Neural cell (in vitro differentiated cells): Measurements from ENCODE around the gene EHHADH. TPM values are rescaled to one million over a fixed set of nuclear protein-coding genes. Genes with fewer than 3 reads are reported as not detected.

ENCODE experiments used
- H2AFZ ChIP-seq: fragments of 200-600, 300-800 bp; sonication (generic), shearing (Covaris generic); 2 replicates; pipeline ENCODE4 v1.6.0; 2014; ENCODE audit warnings: low read depth, mild to moderate bottlenecking, antibody characterized with exemption, low read length, moderate library complexity
- H3F3A ChIP-seq: fragments of 200-600 bp; shearing (Covaris generic); 2 replicates; pipeline ENCODE4 v1.6.1; 2016; ENCODE audit warnings: mild to moderate bottlenecking, moderate library complexity, mixed read lengths, antibody characterized with exemption, low read length; ENCODE audit not compliant: insufficient read depth, poor library complexity, severe bottlenecking
- H3K27ac ChIP-seq: fragments of 200-600, 300-800 bp; sonication (generic), shearing (Covaris generic); 2 replicates; pipeline ENCODE4 v1.5.1; 2014; ENCODE audit warnings: mild to moderate bottlenecking, low read length, moderate library complexity
- H3K27me3 ChIP-seq: fragments of 300-800, 200-600 bp; sonication (generic), shearing (Covaris generic); 2 replicates; pipeline ENCODE4 v1.6.0; 2014; ENCODE audit warnings: mild to moderate bottlenecking, low read depth, low read length, moderate library complexity; ENCODE audit not compliant: insufficient read depth
- H3K36me3 ChIP-seq: fragments of 300-800, 200-600 bp; sonication (generic), shearing (Covaris generic); 2 replicates; pipeline ENCODE4 v1.5.1; 2014; ENCODE audit warnings: mild to moderate bottlenecking, antibody characterized with exemption, low read length, moderate library complexity; ENCODE audit not compliant: insufficient read depth
- H3K4me2 ChIP-seq: fragments of 300-800, 200-600 bp; sonication (generic), shearing (Covaris generic); 2 replicates; pipeline ENCODE4 v1.6.0; 2014; ENCODE audit warnings: mild to moderate bottlenecking, low read length
- H3K4me3 ChIP-seq: fragments of 300-800, 200-600 bp; sonication (generic), shearing (Covaris generic); 2 replicates; pipeline ENCODE4 v1.5.1; 2014; ENCODE audit warnings: mild to moderate bottlenecking, low read length, moderate library complexity
- H3K79me2 ChIP-seq: fragments of 200-600 bp; shearing (Covaris generic); replicated peaks from 2 replicates; pipeline ENCODE4 v1.6.0; 2014; ENCODE audit warnings: mild to moderate bottlenecking, low read length, moderate library complexity; ENCODE audit not compliant: insufficient read depth
- H3K9ac ChIP-seq: fragments of 300-800, 200-600 bp; sonication (generic), shearing (Covaris generic); 2 replicates; pipeline ENCODE4 v1.6.1; 2016; ENCODE audit warnings: mild to moderate bottlenecking, low read length, mixed read lengths
- H3K9me2 ChIP-seq: fragments of 200-600 bp; shearing (Covaris generic); 2 replicates; pipeline ENCODE4 v1.6.1; 2016; ENCODE audit warnings: mild to moderate bottlenecking, low read length, mixed read lengths; ENCODE audit not compliant: insufficient read depth
- H3K9me3 ChIP-seq: fragments of 200-600, 300-800 bp; sonication (generic), shearing (Covaris generic); 2 replicates; pipeline ENCODE4 v1.6.1; 2016; ENCODE audit warnings: mild to moderate bottlenecking, mixed run types, low read length, moderate library complexity, mixed read lengths
- H4K20me1 ChIP-seq: fragments of 200-600 bp; shearing (Covaris generic); 2 replicates; pipeline ENCODE4 v1.6.1; 2016; ENCODE audit warnings: mild to moderate bottlenecking, mixed run types; ENCODE audit not compliant: insufficient read depth
- CTCF ChIP-seq: fragments of 450-650 bp; IDR thresholded peaks from 2 replicates; pipeline ENCODE4 v1.5.1; 2014; ENCODE audit warnings: antibody characterized with exemption, mild to moderate bottlenecking, moderate library complexity; ENCODE audit not compliant: poor library complexity, severe bottlenecking
- EP300 ChIP-seq: fragments of 450-650 bp; conservative IDR thresholded peaks from 2 replicates; pipeline ENCODE4 v1.6.1; 2014; ENCODE audit warnings: antibody characterized with exemption, mild to moderate bottlenecking, moderate library complexity; ENCODE audit not compliant: poor library complexity, severe bottlenecking
- EZH2 ChIP-seq: fragments of 200-600, 300-800 bp; shearing (Covaris generic), sonication (generic); IDR thresholded peaks from 2 replicates; pipeline ENCODE4 v1.6.1; 2014; ENCODE audit warnings: antibody characterized with exemption, low read length, borderline replicate concordance, mild to moderate bottlenecking; ENCODE audit not compliant: insufficient read depth, poor library complexity, severe bottlenecking
- MXI1 ChIP-seq: fragments of 450-650 bp; conservative IDR thresholded peaks from 2 replicates; pipeline ENCODE4 v1.6.1; 2014; ENCODE audit warnings: antibody characterized with exemption, mild to moderate bottlenecking; ENCODE audit not compliant: poor library complexity, severe bottlenecking
- POLR2AphosphoS5 ChIP-seq: IDR thresholded peaks from 2 replicates; pipeline ENCODE4 v1.6.1; 2012
- RAD21 ChIP-seq: fragments of 450-650 bp; conservative IDR thresholded peaks from 2 replicates; pipeline ENCODE4 v1.6.1; 2014; ENCODE audit warnings: antibody characterized with exemption, mild to moderate bottlenecking, moderate library complexity
- REST ChIP-seq: IDR thresholded peaks from 2 replicates; pipeline ENCODE4 v1.6.1; 2012; ENCODE audit warnings: borderline replicate concordance
- SMC3 ChIP-seq: fragments of 450-650 bp; conservative IDR thresholded peaks from 2 replicates; pipeline ENCODE4 v1.6.1; 2014; ENCODE audit warnings: antibody characterized with exemption, mild to moderate bottlenecking, moderate library complexity; ENCODE audit not compliant: poor library complexity
- polyA plus RNA-seq: library from polyadenylated mRNA; depleted of rRNA; stranded (reverse); fragments of >200 nt; gene quantifications from 2 replicates; pipeline ENCODE4 v1.2.3, GENCODE V29; 2014

Gene EHHADH
- polyA plus RNA-seq, 1 donor from 2014 or later, result 2.0 TPM

GRCh38 chr3:185161761-185162160 is 92.1 kb downstream of the EHHADH start:
- Histone ChIP-seq H3K79me2 (no peaks in the 10 kb centered on the region), H2AFZ (no peak overlapping the region), H3K27ac (no peak overlapping the region), H3K27me3 (no peaks in the 10 kb centered on the region), H3K9me3 (no peaks in the 10 kb centered on the region), H3F3A (no peaks in the 10 kb centered on the region), H3K4me2 (no peak overlapping the region), H3K36me3 (no peaks in the 10 kb centered on the region), H3K9me2 (no peaks in the 10 kb centered on the region), H3K9ac (no peak overlapping the region), H4K20me1 (no peaks in the 10 kb centered on the region), H3K4me3 (no peak overlapping the region)
- TF ChIP-seq MXI1 (no peak), REST (no peak), SMC3 (no peak), CTCF (no peak), RAD21 (no peak), EP300 (no peak), EZH2 (no peak)

- Histone ChIP-seq H3K27me3 (no peaks in the 10 kb centered on the region), H4K20me1 (no peaks in the 10 kb centered on the region), H3K9me3 (no peaks in the 10 kb centered on the region), H3K9ac (no peak overlapping the region), H2AFZ (no peak overlapping the region), H3K27ac (no peak overlapping the region), H3K4me2 (no peak overlapping the region), H3F3A (no peaks in the 10 kb centered on the region), H3K4me3 (no peak overlapping the region), H3K9me2 (no peaks in the 10 kb centered on the region), H3K36me3 (no peaks in the 10 kb centered on the region), H3K79me2 (no peaks in the 10 kb centered on the region)
- TF ChIP-seq EP300 (no peak), POLR2AphosphoS5 (no peak), RAD21 (no peak), CTCF (no peak)
These were observed 96.5 kb downstream of the EHHADH start for GRCh38 chr3:185157347-185157746.
